GM19452 (cell line): ENCODE measurements around the gene CTSD.

Experiments used
- ATAC-seq: cut with Tn5 transposase; IDR thresholded peaks from one replicate; pipeline ENCODE4 v1.9.1; 2021; ENCODE audit not compliant: unreplicated experiment

The CTSD gene

DNA sequence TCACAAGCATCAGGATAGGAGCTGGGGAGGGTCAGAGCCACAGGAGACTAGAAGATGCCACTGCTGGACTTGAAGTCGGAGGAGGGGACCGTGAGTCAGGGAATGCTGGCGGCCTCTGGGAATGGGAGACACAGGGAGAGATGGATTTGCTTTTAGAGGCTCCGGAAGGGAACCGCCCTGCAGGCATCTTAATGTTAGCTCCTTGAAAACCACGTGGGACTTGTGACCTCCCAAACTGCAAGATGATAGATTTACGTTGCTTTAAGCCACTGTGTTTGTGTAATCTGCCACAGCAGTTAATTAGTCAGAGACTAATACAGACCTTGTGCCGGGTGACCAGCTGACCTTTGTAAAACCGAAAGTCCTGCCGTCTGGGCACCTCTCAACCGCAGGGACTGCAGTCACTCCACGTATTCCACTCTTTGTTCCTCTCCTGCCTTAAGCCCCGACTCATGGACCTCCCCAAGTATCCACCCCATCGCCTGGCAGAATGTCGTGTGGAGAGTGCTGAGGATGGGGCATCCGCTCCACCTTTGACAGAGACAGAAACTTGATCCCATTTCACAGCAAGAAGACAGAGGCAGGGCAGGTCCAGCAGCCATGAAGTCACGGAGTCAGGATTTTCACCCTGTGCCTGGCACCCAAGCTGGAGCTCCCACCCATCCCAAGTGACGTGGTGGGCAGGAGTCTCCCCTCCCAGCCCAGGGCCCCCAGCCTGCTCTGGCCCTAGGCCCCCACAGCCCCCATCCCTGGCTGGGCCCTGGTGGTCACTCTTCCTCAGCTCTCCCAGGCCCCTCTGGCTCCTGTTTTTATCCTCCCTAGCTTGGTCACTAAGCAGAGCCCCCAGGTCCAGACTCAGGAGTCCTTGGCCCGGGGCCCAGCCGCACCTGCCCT lies 19.4 kb upstream of the CTSD start:
- ATAC-seq, result no peak

GRCh38 chr11:1782031-1782590 lies 18.4 kb upstream of the CTSD start:
- no peak for ATAC-seq

DNA sequence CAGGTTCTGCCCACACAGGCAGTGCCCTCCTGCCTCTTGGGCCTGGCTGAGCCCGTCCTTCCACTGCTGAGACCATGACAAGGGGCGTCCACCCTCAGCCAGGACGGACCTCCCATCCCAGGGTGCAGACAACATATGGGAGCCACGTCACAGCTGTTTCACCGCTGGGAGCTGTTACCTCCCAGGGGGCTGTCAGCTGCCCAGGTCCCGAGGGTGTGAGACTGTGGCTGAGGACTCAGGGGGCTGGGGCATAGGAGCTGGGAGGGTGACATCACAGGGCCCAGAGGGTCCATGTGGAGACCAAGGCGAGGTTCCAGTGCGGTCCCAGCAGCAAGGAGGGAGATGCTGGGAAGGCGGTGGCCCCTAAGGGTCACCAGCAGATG lies 17.9 kb upstream of the CTSD start:
- ATAC-seq, result no peak

DNA sequence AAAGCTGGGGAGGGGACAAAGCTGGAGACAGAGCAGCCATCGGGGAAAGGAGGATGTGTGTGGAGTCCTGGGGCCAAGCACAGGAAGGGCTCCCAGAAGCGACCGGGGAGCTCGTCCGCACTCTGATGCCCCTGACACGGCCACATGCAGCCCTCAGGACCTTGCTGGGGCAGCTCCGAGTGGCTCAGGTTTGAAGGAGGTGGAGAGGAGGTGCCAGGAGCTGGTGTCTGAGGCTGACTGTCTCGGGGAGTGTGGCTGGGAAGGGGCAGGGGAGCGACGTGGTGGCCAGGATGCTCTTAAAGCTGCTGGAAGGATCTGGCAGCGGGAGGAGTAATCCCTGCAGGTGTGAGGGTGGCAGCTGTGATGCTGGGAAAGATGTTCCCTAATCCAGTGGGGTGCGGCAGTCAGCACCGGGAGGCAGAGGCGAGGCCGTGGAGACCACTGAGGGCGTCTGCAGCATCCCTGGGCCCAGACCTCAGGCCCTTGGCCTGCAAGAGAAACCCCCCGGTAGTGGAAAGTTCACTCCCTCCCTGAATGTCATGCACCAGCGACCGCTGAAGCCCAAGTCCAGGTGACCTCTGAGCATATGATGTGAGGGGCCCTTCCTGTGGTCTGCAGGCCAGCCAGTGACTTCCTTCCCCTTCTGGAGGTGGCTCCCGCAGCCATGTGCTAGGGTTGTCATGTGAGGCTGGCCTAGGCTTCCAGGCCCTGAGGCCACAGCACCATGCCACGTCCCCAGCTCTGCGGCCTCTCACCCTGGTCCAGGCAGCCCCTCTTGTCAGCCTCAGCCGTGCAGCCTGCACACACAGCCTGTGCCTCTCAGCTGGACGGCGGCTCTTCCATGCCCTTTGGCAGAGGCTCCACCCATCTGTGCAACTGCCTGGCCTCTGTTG lies 17.2 kb upstream of the CTSD start:
- no peak for ATAC-seq

GRCh38 chr11:1779806-1780699 lies 16.3 kb upstream of the CTSD start:
- ATAC-seq, result no peak

GRCh38 chr11:1779034-1779805 lies 15.5 kb upstream of the CTSD start:
- ATAC-seq, result no peak

DNA sequence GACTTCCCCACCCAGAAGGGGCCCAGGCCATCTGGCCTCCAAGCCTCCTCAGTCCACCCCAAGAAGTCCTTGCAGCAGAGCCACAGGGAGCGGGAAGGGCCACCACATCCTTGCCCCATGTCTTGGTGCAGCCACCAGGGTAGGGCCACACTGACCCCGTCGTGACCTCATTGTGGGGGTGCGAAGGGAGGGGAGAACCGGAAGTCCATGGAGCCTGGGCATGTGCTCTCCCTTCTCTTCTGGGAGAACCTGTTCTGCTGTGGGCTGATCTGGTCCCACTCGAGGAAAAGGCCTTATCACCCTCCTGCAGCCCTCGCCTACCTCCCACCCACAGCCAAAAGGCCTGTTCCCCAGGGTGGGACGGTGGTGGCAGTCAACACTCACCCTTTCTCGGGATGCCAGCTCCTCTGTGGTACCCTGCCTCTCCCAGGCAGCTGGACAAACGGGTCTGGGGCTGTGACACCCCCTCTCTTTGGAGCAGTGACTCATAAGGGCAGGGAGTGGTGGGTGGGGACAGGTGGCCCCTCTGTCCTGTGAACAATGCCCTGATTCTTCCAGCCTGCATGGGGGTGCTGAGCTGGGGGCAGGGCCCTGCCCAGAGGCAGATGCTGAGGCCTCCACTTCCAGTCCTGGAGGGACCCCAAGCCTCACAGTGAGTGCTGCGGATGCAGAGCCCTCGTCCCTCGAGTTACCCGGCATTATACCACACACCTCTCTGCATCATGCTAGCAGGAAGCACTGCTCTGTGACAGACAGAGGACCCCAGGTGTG lies 14.6 kb upstream of the CTSD start:
- ATAC-seq, result no peak

GRCh38 chr11:1777737-1778136 lies 14.0 kb upstream of the CTSD start:
- no peak for ATAC-seq

DNA sequence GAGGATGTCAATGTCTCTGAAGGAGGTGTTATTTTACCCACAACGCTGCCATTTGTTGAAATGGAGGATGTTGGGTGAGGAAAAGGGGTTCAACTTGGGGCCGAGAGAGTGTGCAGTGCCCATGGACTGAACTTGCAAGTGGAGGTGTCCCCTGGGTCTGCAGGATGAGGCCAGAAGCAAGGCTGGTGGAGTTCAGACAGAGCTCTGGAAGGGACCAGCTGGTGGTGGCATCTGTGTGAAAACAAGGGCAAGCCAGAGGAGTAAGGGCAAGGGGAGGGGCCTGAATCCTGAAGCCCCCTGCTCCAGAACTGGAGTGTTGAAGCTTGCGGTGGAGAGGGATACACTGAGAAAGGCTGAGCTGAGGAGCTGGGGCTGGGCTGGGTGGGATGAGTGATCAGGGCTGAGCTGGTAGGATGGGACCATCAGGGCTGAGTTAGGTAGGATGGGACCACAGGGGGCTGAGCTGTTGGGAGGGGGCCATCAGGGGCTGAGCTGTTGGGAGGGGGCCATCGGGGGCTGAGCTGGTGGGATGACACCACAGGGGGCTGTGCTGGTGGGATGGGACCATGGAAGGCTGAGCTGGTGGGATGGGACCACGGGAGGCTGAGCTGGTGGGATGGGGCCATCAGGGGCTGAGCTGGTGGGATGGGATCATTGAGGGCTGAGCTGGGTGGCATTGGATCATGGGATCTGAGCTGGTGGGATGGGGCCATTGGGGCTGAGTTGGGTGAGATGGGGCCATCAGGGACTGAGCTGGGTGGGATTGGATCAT lies 13.4 kb upstream of the CTSD start:
- ATAC-seq, result no peak

GRCh38 chr11:1776331-1776851 lies 12.7 kb upstream of the CTSD start:
- no peak for ATAC-seq

GRCh38 chr11:1774886-1775285 lies 11.2 kb upstream of the CTSD start:
- no peak for ATAC-seq

GRCh38 chr11:1773994-1774550 lies 10.3 kb upstream of the CTSD start:
- ATAC-seq, result no peak

- ATAC-seq, result no peak
Observed at GRCh38 chr11:1773131-1773993, 9.6 kb upstream of the CTSD start.

DNA sequence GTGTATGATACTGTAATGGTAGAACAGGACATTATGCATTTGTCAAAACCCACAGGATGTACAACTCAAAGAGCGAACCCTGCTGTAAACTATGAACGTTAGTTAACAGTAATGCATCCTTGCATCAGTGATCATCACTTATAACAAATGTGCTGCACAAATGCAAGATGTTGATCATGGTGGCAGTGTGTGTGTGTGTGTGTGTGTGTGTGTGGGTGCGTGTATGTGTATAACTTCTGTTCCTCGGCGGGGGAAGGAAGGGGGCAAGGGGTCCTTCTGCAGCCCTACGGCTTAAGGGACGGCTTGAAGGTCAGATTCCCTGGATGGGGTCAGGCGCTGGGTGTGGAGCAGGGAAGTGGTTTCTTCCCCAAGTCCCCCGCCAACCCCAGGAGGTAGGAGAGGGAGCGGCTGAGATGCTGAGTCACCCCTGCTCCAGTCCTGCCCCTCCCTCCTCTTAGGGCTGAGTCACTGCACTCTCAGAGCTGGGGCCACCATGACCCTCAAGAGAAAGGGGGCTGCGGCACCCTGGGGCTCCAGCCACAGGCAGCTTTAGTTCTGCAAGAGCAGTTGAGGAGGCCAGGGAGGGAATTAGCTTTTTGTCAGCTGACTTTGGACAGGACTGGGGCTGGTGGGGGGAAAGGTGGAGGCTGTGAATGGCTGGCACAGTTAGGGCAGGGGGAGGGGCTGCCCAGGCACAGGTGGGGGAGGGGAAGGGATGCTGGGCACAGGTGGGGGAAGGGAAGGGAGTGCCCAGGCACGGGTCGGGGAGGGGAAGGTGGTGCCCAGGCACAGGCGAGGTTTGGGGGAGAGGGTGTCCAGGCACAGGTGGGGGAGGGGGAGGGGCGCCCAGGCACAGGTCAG lies 8.8 kb upstream of the CTSD start:
- ATAC-seq, result no peak

- ATAC-seq, result no peak
Observed at GRCh38 chr11:1771700-1772099, 8.0 kb upstream of the CTSD start.

DNA sequence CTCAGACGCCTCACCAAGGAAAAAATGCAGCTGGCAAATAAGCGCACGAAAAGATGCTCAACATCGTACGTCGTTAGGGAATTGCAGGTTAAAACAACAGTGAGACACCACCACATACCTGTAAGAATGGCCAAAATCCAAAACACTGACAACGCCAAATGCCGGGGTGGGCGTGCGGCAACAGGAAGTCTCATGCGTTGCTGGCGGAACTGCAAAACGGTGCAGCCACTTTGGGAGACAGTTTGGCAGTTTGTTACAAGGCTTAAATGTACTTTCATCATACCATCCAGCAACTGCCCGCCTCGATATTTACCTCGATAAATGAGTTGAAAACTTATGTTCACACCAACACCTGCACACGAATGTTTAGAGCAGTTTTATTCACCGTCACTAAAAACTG lies 7.5 kb upstream of the CTSD start:
- ATAC-seq, result no peak
